Measurements from ENCODE around the gene CEBPA.

DNA sequence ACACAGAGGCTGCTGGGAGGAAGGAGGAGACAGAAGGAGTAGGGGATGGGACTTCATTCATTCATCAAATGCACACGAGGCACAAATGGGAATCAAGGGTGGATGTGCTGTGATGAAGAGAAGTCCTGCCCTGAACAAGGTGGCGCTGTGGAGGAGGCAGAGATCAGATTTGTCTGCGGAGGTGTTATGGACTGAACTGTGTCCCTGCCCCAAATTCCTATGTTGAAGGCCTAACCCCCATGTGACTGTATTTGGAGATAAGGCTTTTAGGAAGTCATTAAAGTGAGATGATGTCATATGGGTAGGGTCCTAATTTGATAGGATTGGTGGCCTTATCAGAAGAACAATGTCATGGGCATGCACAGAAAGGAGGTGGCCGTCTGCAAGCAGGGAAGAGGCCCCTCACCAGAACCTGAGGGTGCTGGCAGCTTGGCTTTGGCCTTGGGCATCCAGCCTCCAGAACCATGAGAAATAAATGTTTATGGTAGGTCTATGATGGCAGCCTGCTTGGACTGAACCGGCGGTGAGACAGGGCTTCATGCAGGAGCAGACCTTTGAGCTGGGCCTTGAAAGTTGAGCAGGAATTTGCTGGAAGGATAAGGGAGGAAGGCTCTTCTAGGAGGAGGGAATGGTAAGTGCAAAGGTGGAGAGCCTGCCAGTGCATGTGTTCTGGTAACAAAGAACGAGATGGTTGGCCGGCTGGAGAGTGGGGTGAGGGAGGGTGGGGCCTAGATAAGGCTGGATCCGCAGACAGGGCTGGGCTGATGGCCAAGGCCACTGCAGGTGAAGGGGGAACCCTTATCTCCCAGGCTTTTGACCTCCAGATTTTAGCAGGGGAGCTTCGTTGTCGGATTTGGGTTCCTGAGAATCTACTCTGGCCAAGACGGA, 2.7 kb upstream of the CEBPA start:
- TF ChIP-seq, protein P1, sequence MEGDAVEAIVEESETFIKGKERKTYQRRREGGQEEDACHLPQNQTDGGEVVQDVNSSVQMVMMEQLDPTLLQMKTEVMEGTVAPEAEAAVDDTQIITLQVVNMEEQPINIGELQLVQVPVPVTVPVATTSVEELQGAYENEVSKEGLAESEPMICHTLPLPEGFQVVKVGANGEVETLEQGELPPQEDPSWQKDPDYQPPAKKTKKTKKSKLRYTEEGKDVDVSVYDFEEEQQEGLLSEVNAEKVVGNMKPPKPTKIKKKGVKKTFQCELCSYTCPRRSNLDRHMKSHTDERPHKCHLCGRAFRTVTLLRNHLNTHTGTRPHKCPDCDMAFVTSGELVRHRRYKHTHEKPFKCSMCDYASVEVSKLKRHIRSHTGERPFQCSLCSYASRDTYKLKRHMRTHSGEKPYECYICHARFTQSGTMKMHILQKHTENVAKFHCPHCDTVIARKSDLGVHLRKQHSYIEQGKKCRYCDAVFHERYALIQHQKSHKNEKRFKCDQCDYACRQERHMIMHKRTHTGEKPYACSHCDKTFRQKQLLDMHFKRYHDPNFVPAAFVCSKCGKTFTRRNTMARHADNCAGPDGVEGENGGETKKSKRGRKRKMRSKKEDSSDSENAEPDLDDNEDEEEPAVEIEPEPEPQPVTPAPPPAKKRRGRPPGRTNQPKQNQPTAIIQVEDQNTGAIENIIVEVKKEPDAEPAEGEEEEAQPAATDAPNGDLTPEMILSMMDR (IDR thresholded peaks at IDR 0.05): no peak
- no peak for TF ChIP-seq POLR2A (IDR thresholded peaks at IDR 0.05)

Data from esophagus squamous epithelium (tissue), 4 donors.